A673 (cell line): ENCODE data around the gene SYNGR2.

ENCODE experiments used
- EZH2 ChIP-seq: fragments of 200-600 bp; sonication (generic); IDR thresholded peaks from 2 replicates; pipeline ENCODE4 v1.6.1; 2017; ENCODE audit warnings: borderline replicate concordance, low read depth, mild to moderate bottlenecking, mixed read lengths, antibody characterized with exemption, low read length; ENCODE audit not compliant: poor library complexity, severe bottlenecking
- TF ChIP-seq, protein P1 (sequence below): fragments of 300-800, 200-600 bp; sonication (generic); conservative IDR thresholded peaks from 2 replicates; pipeline ENCODE4 v1.5.1; 2017; ENCODE audit warnings: low read depth, mild to moderate bottlenecking, antibody characterized with exemption, low read length, moderate library complexity, mixed read lengths

DNA sequence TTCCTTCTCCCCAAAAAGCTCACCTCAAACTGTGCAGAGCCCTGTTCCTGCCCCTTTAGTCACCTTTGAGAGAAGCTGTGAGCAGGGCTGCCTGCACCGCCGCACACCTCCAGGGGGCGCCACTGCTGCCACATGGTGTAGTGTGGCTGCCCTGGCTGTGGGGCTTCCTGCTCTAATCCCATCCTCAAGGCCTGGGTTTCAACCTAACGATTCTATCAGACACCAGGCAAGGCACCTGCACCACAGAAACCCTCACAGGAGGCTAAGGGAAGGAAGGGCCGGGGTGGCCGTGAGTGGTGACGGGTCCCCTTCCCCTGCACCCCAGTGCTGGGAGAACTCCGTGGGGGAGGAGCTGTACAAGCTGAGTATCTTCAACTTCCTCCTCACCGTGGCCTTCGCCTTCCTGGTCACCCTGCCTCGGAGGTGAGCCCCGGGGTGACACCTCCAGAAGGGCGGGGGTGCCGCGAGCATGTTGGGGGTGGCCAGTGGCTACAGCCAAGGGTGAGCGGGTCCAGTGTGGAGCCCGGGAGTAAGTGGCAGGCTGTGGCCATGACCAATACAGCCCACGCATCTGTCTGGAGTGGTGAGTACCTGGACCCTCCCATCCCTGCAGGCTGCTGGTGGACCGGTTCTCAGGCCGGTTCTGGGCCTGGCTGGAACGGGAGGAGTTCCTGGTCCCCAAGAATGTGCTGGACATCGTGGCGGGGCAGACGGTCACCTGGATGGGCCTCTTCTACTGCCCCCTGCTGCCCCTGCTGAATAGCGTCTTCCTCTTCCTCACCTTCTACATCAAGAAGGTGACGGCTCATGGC is 30.8 kb upstream of the SYNGR2 start:
- TF ChIP-seq EZH2, result no peak
- TF ChIP-seq, protein P1, sequence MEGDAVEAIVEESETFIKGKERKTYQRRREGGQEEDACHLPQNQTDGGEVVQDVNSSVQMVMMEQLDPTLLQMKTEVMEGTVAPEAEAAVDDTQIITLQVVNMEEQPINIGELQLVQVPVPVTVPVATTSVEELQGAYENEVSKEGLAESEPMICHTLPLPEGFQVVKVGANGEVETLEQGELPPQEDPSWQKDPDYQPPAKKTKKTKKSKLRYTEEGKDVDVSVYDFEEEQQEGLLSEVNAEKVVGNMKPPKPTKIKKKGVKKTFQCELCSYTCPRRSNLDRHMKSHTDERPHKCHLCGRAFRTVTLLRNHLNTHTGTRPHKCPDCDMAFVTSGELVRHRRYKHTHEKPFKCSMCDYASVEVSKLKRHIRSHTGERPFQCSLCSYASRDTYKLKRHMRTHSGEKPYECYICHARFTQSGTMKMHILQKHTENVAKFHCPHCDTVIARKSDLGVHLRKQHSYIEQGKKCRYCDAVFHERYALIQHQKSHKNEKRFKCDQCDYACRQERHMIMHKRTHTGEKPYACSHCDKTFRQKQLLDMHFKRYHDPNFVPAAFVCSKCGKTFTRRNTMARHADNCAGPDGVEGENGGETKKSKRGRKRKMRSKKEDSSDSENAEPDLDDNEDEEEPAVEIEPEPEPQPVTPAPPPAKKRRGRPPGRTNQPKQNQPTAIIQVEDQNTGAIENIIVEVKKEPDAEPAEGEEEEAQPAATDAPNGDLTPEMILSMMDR, result peak; percentile 68
